ENCODE results near the gene ERBIN.

GRCh38 chr5:66010476-66010875 lies 84.1 kb downstream of the ERBIN start:
- TF ChIP-seq MAX (CRISPR knock-in tag; IDR thresholded peaks at IDR 0.05) (no peak), POLR2B (IDR thresholded peaks at IDR 0.05; ENCODE audit: low read depth, partially characterized antibody) (no peak), PYGO2 (tag; IDR thresholded peaks at IDR 0.05) (no peak)

Measured in K562 (cell line).